Pancreas (tissue), 10 donors: ENCODE results near the gene ATP9A. TPM values are rescaled to one million over a fixed set of nuclear protein-coding genes. Genes with fewer than 3 reads are reported as not detected.

Experiments used
- ATAC-seq, 4 donors: fragments of 200-7000 bp; cut with Tn5 transposase; one replicate each; pipeline versions ENCODE4 v1.8.0 to v1.9.1; 2020; ENCODE audit warnings: mild to moderate bottlenecking in 4 of 4, moderate library complexity in 4 of 4
- DNase-seq, 6 donors: peaks; one replicate each; pipeline ENCODE4 v3.0.0-alpha.2; 2020
- FAIRE-seq: peaks from 2 replicates; lab custom pipeline; 2012; peaks lifted over from hg19 to GRCh38; lab: Jason Lieb, UNC
- H3K27ac ChIP-seq, 4 donors: fragments of 200-600 bp; sonication (generic); 1 replicate in 3 of 4; 2 replicates in 1 of 4; pipeline versions ENCODE4 v1.5.0 to v1.8.0; 2020
- H3K27me3 ChIP-seq, 4 donors: fragments of 200-600 bp; one replicate each; pipeline ENCODE4 v1.8.0; 2021
- H3K36me3 ChIP-seq, 3 donors: fragments of 200-600 bp; sonication (generic) in 1 of 3; one replicate each; pipeline versions ENCODE4 v1.5.0 to v1.8.0; 2020 to 2021
- H3K4me1 ChIP-seq, 3 donors: fragments of 200-600 bp; one replicate each; pipeline ENCODE4 v1.8.0; 2021
- H3K4me3 ChIP-seq, 4 donors: fragments of 200-600 bp; sonication (generic) in 2 of 4; one replicate each; pipeline versions ENCODE4 v1.5.0 to v1.8.0; 2020 to 2021
- H3K9me3 ChIP-seq, 4 donors: fragments of 200-600 bp; one replicate each; pipeline ENCODE4 v1.8.0; 2021
- CTCF ChIP-seq, 4 donors: fragments of 200-600 bp; sonication (generic) in 3 of 4; IDR thresholded peaks; one replicate each; pipeline versions ENCODE4 v1.5.0 to v1.8.0; 2021; ENCODE audit warnings: antibody characterized with exemption in 4 of 4
- whole genome bisulfite sequencing, 2 donors: extraction: QIAGEN DNeasy Blood & Tissue Kit; methylation state at CpG; one replicate each; pipeline ENCODE4 v1.1.7; 2013; 5-methylcytosine and 5-hydroxymethylcytosine counted together
- intact Hi-C, 3 donors: fragments of 100-400 bp; cut with DNase I; formaldehyde crosslinking; loops; one replicate each; pipeline versions ENCODE4 v1.11.1 to v1.14.2; 2022
- polyA plus RNA-seq, 2 donors: library from polyadenylated mRNA; stranded (reverse); fragments of 200-250 nt; gene quantifications; one replicate each; pipeline ENCODE4 v1.2.3, GENCODE V29; 2013
- total RNA-seq, 6 donors: library from RNA; stranded (reverse); fragmentation: NEBNext Ultra II Directional in 4 of 6; extraction: Animal tissue kit (Norgen Biotek cat#: 25700) in 4 of 6; gene quantifications; one replicate each; pipeline versions ENCODE4 v1.2.1 to v1.2.4, GENCODE V29; 2021 to 2023
- donor health status: healthy with polysubstance abuse.
- donor health status: DM: no; HTN: no; CAD: no; lungs with moderate emphysema.
- donor health status: DM: no; HTN: no; CAD: no.
- donor health status: control.
- donor health status: control.
- donor health status: Bipolar disorder and iron deficiency.
- donor health status: DM: yes; HTN: yes; CAD: no.
- donor health status: DM: no; HTN: no; CAD: no.
- donor health status: DM: no; HTN: no; CAD: no.
- donor health status: DM: yes; HTN: yes; CAD: no.

The ATP9A gene
- total and polyA plus RNA-seq, 8 donors: 5.8 to 41.0 (median 20.0) TPM

GRCh38 chr20:51616060-51616459, 152.1 kb downstream of the ATP9A start:
- Histone ChIP-seq H3K27ac (no peak overlapping the region), H3K4me1 (no peaks in the 10 kb centered on the region), H3K4me3 (no peak overlapping the region), H3K9me3 (no peaks in the 10 kb centered on the region), H3K36me3 (peaks cover 0 to 31% (median 0%) of the 10 kb centered on the region in 3 donors), H3K27me3 (no peaks in the 10 kb centered on the region)
- intact Hi-C loops: no loop called here
- no peak for FAIRE-seq
- no peak for ATAC-seq
- 84 to 85% methylated on average over 3 of the region's 3 CpGs for WGBS, 2 donors
- TF ChIP-seq CTCF (IDR thresholded peaks at IDR 0.05): no peak
- DNase-seq: no peak

- H3K36me3 ChIP-seq: peaks cover 0 to 37% (median 0%) of the 10 kb centered on the region in 3 donors
- DNase-seq (no peak), FAIRE-seq (no peak), ATAC-seq (no peak)
- no peaks in the 10 kb centered on the region for H3K27me3 ChIP-seq
- 77 to 82% methylated on average over 6 of the region's 6 CpGs for WGBS, 2 donors
- no peaks in the 10 kb centered on the region for H3K9me3 ChIP-seq
- no peak for TF ChIP-seq CTCF (IDR thresholded peaks at IDR 0.05)
- no peak overlapping the region for H3K4me3 ChIP-seq
- no peaks in the 10 kb centered on the region for H3K4me1 ChIP-seq
- intact Hi-C loops: no loop called here
- no peak overlapping the region for H3K27ac ChIP-seq
These were observed 153.5 kb downstream of the ATP9A start for GRCh38 chr20:51614687-51615086.

- H3K4me3 ChIP-seq: no peak overlapping the region
- H3K27ac ChIP-seq: no peak overlapping the region
- WGBS, 2 donors: 91 to 93% methylated on average over 6 of the region's 6 CpGs
- H3K4me1 ChIP-seq: no peaks in the 10 kb centered on the region
- intact Hi-C loops: no loop called here
- FAIRE-seq: no peak
- H3K36me3 ChIP-seq: peaks cover 0 to 44% (median 0%) of the 10 kb centered on the region in 3 donors
- no peak for TF ChIP-seq CTCF (IDR thresholded peaks at IDR 0.05)
- ATAC-seq: no peak
- no peaks in the 10 kb centered on the region for H3K9me3 ChIP-seq
- DNase-seq: no peak
- H3K27me3 ChIP-seq: no peaks in the 10 kb centered on the region
These were observed 154.6 kb downstream of the ATP9A start for GRCh38 chr20:51613580-51613979.

GRCh38 chr20:51612896-51613295, 155.3 kb downstream of the ATP9A start:
- DNase-seq (no peak), ATAC-seq (no peak), FAIRE-seq (no peak)
- H3K36me3 ChIP-seq: peaks cover 0 to 37% (median 0%) of the 10 kb centered on the region in 3 donors
- no peak overlapping the region for H3K27ac ChIP-seq
- intact Hi-C loops: no loop called here
- no peak for TF ChIP-seq CTCF (IDR thresholded peaks at IDR 0.05)
- H3K9me3 ChIP-seq: no peaks in the 10 kb centered on the region
- WGBS, 2 donors: 92 to 96% methylated on average over 5 of the region's 5 CpGs
- H3K4me3 ChIP-seq: no peak overlapping the region
- H3K4me1 ChIP-seq: no peaks in the 10 kb centered on the region
- no peaks in the 10 kb centered on the region for H3K27me3 ChIP-seq

- intact Hi-C loops: no loop called here
- Histone ChIP-seq H3K27me3 (no peaks in the 10 kb centered on the region), H3K9me3 (no peaks in the 10 kb centered on the region), H3K4me1 (no peaks in the 10 kb centered on the region), H3K36me3 (peaks cover 0 to 28% (median 3%) of the 10 kb centered on the region in 3 donors), H3K4me3 (no peak overlapping the region), H3K27ac (no peak overlapping the region)
- ATAC-seq: no peak
- no peak for FAIRE-seq
- TF ChIP-seq CTCF (IDR thresholded peaks at IDR 0.05): no peak
- WGBS, 2 donors: 73 to 81% methylated on average over 2 of the region's 2 CpGs
- DNase-seq: no peak
These were observed 156.6 kb downstream of the ATP9A start for GRCh38 chr20:51611625-51611890.
